K562 (cell line): ENCODE measurements around the gene LDLRAD3. TPM values are rescaled to one million over a fixed set of nuclear protein-coding genes. Genes with fewer than 3 reads are reported as not detected.

Experiments
- ATAC-seq: fragments of 200-7000 bp; cut with Tn5 transposase; 3 replicates; pipeline ENCODE4 v1.9.1; 2020; ENCODE audit warnings: moderate library complexity
- BruUV-seq: library from RNA; stranded (reverse); fragments of 400-500 nt; replicated peaks from 2 replicates; lab custom pipeline; 2021; lab: Mats Ljungman, UMichigan
- CTCF ChIA-PET: fragments of 300-600 bp; formaldehyde crosslinking; extraction: SDS; loops from one replicate; lab custom pipeline; 2021; ENCODE audit warnings: low intra/inter-chr PET ratio; lab: Yijun Ruan, JAX
- POLR2A ChIA-PET: fragments of 300-600, 350-650 bp; sonication (Branson Sonifier 250); formaldehyde crosslinking; extraction: SDS; loops from one replicate; lab custom pipeline; 2021; ENCODE audit warnings: antibody characterized with exemption, inconsistent platforms; lab: Yijun Ruan, JAX
- DNase-seq, 4 experiments: peaks; one replicate each; pipeline versions ENCODE4 v3.0.0 to v3.0.0-alpha.2; 2011 to 2018; ENCODE audit warnings: low spot score in 3 of 4, mixed read lengths in 3 of 4; ENCODE audit errors: extremely low read depth in 1 of 4
- FAIRE-seq: peaks from 2 replicates; lab custom pipeline; 2011; peaks lifted over from hg19 to GRCh38; lab: Jason Lieb, UNC
- H2AFZ ChIP-seq: 2 replicates; pipeline ENCODE4 v1.6.0; 2011; ENCODE audit warnings: low read depth, low read length, control low read depth, inconsistent platforms
- H3K27ac ChIP-seq: fragments of 200-600 bp; 3 replicates; pipeline ENCODE4 v1.8.0; 2011; ENCODE audit warnings: low read depth, mild to moderate bottlenecking, control low read depth, inconsistent platforms, low read length, moderate library complexity, mixed read lengths; ENCODE audit errors: extremely low read depth
- H3K27me3 ChIP-seq, 2 experiments: fragments of 300-600 bp in 1 of 2; 2 replicates in 1 of 2; 3 replicates in 1 of 2; pipeline versions ENCODE4 v1.6.0 to v1.8.0; 2011; ENCODE audit warnings: inconsistent platforms in 2 of 2, low read length in 2 of 2, mild to moderate bottlenecking in 1 of 2, mixed read lengths in 1 of 2, moderate library complexity in 1 of 2; ENCODE audit not compliant: control insufficient read depth in 2 of 2, insufficient read depth in 2 of 2
- H3K36me3 ChIP-seq: fragments of 300-600 bp; 3 replicates; pipeline ENCODE4 v1.8.0; 2011; ENCODE audit warnings: mild to moderate bottlenecking, low read length, inconsistent platforms; ENCODE audit not compliant: control insufficient read depth, insufficient read depth
- H3K4me1 ChIP-seq, 2 experiments: fragments of 200-600 bp in 1 of 2; replicated peaks in 1 of 2; 2 replicates in 1 of 2; 3 replicates in 1 of 2; pipeline versions ENCODE4 v1.5.1 to v1.8.0; 2011; ENCODE audit warnings: inconsistent platforms in 2 of 2, low read length in 2 of 2, mild to moderate bottlenecking in 1 of 2, mixed read lengths in 1 of 2, moderate library complexity in 1 of 2; ENCODE audit not compliant: control insufficient read depth in 2 of 2, insufficient read depth in 2 of 2
- H3K4me2 ChIP-seq: 2 replicates; pipeline ENCODE4 v1.6.1; 2011; ENCODE audit warnings: low read length, control low read depth, inconsistent platforms, mixed read lengths; ENCODE audit not compliant: insufficient read depth
- H3K4me3 ChIP-seq: fragments of 200-600 bp; sonication (generic), shearing (Covaris generic); 2 replicates; pipeline ENCODE4 v1.5.1; 2016; ENCODE audit warnings: control low read depth, inconsistent platforms
- H3K79me2 ChIP-seq: fragments of 200-600 bp; 3 replicates; pipeline ENCODE4 v1.8.0; 2011; ENCODE audit warnings: low read length, inconsistent platforms; ENCODE audit not compliant: control insufficient read depth, insufficient read depth
- H3K9ac ChIP-seq, 2 experiments: 2 replicates each; pipeline versions ENCODE4 v1.6.0 to v1.6.1; 2011; ENCODE audit warnings: low read depth in 2 of 2, low read length in 2 of 2, control low read depth in 1 of 2, inconsistent platforms in 1 of 2, mild to moderate bottlenecking in 1 of 2, mixed read lengths in 1 of 2; ENCODE audit not compliant: insufficient read depth in 1 of 2
- H3K9me1 ChIP-seq: one replicate; pipeline ENCODE4 v1.6.0; 2011; ENCODE audit warnings: inconsistent platforms, mild to moderate bottlenecking, low read length, moderate library complexity; ENCODE audit not compliant: control insufficient read depth, insufficient read depth
- H3K9me3 ChIP-seq: replicated peaks from 2 replicates; pipeline ENCODE4 v1.5.1; 2011; ENCODE audit warnings: low read depth, low read length, inconsistent platforms; ENCODE audit not compliant: control insufficient read depth, insufficient read depth
- H4K20me1 ChIP-seq: replicated peaks from 2 replicates; pipeline ENCODE4 v1.6.1; 2011; ENCODE audit warnings: low read length, inconsistent platforms, mixed read lengths; ENCODE audit not compliant: control insufficient read depth, insufficient read depth
- WGBS: fragments of 100-300 bp; shearing (Covaris generic); methylation state at CpG from one replicate; pipeline ENCODE4 v1.1.6; 2016; ENCODE audit warnings: low coverage, mixed read lengths; ENCODE audit not compliant: insufficient coverage; ENCODE audit errors: missing lambda C conversion rate; 5-methylcytosine and 5-hydroxymethylcytosine counted together
- in situ Hi-C: fragments of 300-500 bp; cut with MboI; formaldehyde crosslinking; loops from 4 replicates; pipeline ENCODE4 v1.15.0; 2018; ENCODE audit warnings: inconsistent platforms, mixed read lengths
- intact Hi-C: fragments of 100-400 bp; cut with micrococcal nuclease; formaldehyde crosslinking; loops from 2 replicates; pipeline ENCODE4 v1.14.2; 2022
- polyA plus RNA-seq, 8 experiments: library from polyadenylated mRNA; depleted of rRNA in 4 of 8; stranded (reverse) in 5 of 8; unstranded in 3 of 8; fragments of >200 nt; fragmentation: Nextera tagmentation in 2 of 8; fragmentation: Illumina TruSeq in 1 of 8; extraction: Ambion mirVana in 2 of 8; extraction: Trizol in 1 of 8; gene quantifications; 2 replicates each; pipeline versions ENCODE4 v1.2.1 to v1.2.3, GENCODE V29; 2011 to 2014; ENCODE audit warnings: inconsistent platforms in 1 of 8, missing spikeins in 1 of 8
- total RNA-seq, 7 experiments: library from RNA; depleted of rRNA in 6 of 7; stranded (reverse); fragments of >200 nt in 6 of 7; fragmentation: Illumina TruSeq in 2 of 7; extraction: Trizol in 2 of 7; gene quantifications; 2 replicates each; pipeline versions ENCODE4 v1.2.1 to v1.2.3, GENCODE V29; 2011 to 2021; ENCODE audit warnings: low replicate concordance in 1 of 7
- TF ChIP-seq, protein P1 (sequence below): fragments of 250-450 bp; sonication (Bioruptor Pico); IDR thresholded peaks from 2 replicates; pipeline ENCODE4 v1.4.0; 2020; ENCODE audit warnings: mild to moderate bottlenecking, moderate library complexity
- TF ChIP-seq, protein P2 (sequence below), 2 experiments: IDR thresholded peaks in 1 of 2; conservative IDR thresholded peaks in 1 of 2; 2 replicates each; pipeline ENCODE4 v1.6.1; 2016; ENCODE audit warnings: low read depth in 2 of 2, mild to moderate bottlenecking in 1 of 2, missing compliant biosample characterization in 1 of 2, missing genetic modification characterization in 1 of 2, moderate library complexity in 1 of 2

The LDLRAD3 gene
- total and polyA plus RNA-seq, 9 of the 15 experiments (the other 6 are each of a cell fraction or from before 2014, with no cell fraction given) = 0.73 to 7.2 (median 3.5) TPM

DNA sequence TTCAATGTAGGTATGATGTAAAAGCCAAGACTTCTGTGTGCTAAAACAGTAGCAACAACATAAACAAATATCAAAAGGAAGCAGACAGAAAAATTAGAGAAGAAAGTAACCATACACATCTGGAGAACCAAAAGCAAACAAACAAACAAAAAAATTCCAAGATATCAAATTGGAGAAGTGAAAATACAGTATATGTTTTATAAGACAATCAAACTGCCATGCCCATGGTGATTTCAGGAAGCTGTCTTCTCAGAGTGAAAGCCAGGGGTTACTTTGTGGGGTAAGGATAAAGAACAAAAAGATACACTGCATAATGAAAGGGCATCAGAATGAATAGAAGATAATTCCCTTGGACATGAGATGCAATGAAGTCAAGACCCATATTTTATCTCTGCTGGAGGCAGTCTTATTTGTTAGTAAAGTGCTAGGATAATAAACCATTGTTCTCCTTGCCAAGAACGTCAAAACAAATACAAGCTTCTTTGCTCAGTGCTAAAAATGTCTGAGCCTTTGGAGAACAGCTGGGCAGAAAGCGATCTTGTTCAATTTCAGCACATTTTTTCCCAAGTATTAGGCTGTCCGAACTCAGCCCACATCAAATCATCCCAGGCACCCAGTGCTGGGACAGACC is 38.1 kb upstream of the LDLRAD3 start:
- in situ Hi-C loops = no loop called here
- no peak overlapping the region for H3K27ac ChIP-seq
- H4K20me1 ChIP-seq = no peaks in the 10 kb centered on the region
- H3K9me1 ChIP-seq = no peaks in the 10 kb centered on the region
- no peaks in the 10 kb centered on the region for H3K4me1 ChIP-seq
- no TSS peak for BruUV-seq
- no peaks in the 10 kb centered on the region for H3K79me2 ChIP-seq
- CTCF ChIA-PET = no interaction called here
- FAIRE-seq (no peak), DNase-seq (no peak), ATAC-seq (no peak)
- no peak overlapping the region for H3K4me2 ChIP-seq
- no peak overlapping the region for H3K9ac ChIP-seq
- no peaks in the 10 kb centered on the region for H3K27me3 ChIP-seq
- no peaks in the 10 kb centered on the region; the same call in 1 of the 2 replicates for H3K9me3 ChIP-seq
- POLR2A ChIA-PET = no interaction called here
- H2AFZ ChIP-seq = no peak overlapping the region
- intact Hi-C loops = no loop called here
- TF ChIP-seq, protein P1, sequence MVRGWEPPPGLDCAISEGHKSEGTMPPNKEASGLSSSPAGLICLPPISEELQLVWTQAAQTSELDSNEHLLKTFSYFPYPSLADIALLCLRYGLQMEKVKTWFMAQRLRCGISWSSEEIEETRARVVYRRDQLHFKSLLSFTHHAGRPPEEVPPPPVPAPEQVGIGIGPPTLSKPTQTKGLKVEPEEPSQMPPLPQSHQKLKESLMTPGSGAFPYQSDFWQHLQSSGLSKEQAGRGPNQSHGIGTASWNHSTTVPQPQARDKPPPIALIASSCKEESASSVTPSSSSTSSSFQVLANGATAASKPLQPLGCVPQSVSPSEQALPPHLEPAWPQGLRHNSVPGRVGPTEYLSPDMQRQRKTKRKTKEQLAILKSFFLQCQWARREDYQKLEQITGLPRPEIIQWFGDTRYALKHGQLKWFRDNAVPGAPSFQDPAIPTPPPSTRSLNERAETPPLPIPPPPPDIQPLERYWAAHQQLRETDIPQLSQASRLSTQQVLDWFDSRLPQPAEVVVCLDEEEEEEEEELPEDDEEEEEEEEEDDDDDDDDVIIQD (CRISPR knock-in tag) = no peak
- TF ChIP-seq, protein P2, sequence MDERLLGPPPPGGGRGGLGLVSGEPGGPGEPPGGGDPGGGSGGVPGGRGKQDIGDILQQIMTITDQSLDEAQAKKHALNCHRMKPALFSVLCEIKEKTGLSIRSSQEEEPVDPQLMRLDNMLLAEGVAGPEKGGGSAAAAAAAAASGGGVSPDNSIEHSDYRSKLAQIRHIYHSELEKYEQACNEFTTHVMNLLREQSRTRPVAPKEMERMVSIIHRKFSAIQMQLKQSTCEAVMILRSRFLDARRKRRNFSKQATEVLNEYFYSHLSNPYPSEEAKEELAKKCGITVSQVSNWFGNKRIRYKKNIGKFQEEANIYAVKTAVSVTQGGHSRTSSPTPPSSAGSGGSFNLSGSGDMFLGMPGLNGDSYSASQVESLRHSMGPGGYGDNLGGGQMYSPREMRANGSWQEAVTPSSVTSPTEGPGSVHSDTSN (CRISPR knock-in tag; IDR thresholded peaks at IDR 0.05; ENCODE audit: low read depth) = no peak
- TF ChIP-seq, protein P2 (tag; conservative IDR thresholded peaks at IDR 0.05; ENCODE audit: low read depth) = no peak
- WGBS = 0% methylated on average over 3 of the region's 3 CpGs
- no peak overlapping the region for H3K4me3 ChIP-seq
- H3K36me3 ChIP-seq = no peaks in the 10 kb centered on the region
